Stimulated activated CD8-positive, alpha-beta memory T cell treated with anti-CD3 and anti-CD28 coated beads, Interleukin-15, amount 100 ng/mL, for 1 hour (primary cell): ENCODE measurements around the gene FEZF2.

ENCODE experiments used
- DNase-seq: peaks from one replicate; pipeline ENCODE4 v3.0.0-alpha.2; 2020; ENCODE audit warnings: low read depth

Gene FEZF2

GRCh38 chr3:62373215-62373614 is at the start of gene FEZF2:
FEZF2 (minus strand) TSS chr3:62373550; CDS start chr3:62372868, 682 bp downstream.
- DNase-seq, result no peak

- DNase-seq, result no peak
These were observed 47.9 kb upstream of the FEZF2 start for GRCh38 chr3:62421207-62421606.

GRCh38 chr3:62416144-62416543 is 42.8 kb upstream of the FEZF2 start:
- DNase-seq, result no peak

DNA sequence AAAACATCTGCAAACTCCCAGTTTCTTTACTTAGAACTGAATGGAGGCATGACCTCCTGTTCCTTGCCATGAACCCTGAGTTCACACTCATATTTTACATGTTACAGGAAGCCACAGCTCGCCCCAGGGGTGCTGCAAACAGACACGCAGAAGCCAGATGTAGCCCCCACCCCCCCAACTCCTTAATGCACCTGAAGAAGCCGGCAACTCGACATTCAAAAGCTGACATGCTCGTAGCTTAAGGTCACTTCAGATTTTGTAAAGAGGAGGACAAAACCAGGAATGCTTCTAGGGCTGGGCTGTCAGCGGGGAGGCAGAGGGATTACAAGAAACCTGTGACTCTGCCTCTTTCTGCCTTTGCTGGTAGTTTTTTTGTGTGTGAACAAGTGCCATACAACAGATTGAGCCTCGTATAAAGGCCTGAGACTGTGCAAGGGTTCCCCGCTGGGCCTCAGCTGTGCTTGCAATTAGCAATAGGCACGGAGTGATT is 42.0 kb upstream of the FEZF2 start:
- no peak for DNase-seq

DNA sequence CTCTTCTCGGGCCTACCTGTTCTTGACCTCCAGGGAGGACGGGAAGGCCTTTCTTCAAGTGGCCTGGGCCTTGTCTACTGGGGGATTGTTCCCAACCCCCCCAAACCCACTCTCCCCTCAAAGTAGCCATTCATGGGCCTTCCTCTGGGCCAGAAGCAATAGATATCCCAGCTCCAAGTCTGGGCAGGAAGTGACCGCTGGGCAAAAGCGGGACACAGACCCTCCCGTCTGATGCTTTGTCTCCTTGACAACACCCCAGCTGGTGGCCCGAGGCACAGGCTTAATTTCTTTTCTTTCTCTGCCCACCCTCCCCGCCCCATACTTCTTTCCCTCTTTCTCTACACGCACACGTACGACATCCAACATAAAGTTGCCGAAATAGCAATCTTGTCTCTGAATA is 41.4 kb upstream of the FEZF2 start:
- DNase-seq, result no peak

DNA sequence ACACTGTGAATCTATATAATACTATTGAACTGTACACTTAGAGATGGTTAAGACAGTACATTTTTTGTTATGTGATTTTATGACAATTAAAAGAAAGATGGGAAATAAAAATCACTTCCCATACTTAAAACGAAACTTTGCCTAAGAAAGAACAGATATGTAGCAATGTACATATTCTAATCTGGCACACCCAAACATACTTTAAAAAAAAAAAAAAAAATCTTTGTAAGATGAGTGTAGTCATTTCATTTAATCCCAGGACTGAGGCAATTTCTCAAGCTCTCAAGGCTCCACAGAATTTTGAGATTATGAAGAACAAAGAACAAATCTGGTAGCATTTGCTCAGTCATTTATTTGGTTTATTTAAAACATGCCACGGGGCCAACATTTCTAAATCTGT is 40.3 kb upstream of the FEZF2 start:
- no peak for DNase-seq

- DNase-seq, result no peak
These were observed 33.6 kb upstream of the FEZF2 start for GRCh38 chr3:62406945-62407344.

DNA sequence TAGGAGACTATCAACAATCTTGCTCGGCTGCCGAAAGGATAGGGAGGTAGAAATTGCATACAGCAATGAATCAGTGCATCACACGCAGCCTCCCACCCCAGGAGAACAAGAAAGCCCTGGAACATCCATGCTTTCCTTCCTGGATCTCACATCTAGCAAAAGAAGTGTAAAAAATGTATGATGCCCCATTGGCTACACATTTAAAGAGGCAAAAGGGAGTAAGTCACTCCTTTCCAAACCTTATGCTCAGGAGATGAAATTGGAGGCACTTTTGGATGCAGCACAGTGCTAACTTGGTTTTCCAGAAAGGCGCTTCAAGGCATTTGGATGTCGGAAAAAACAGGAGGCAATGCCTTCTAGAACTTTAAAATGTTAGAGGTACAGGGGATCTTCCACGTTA is 32.2 kb upstream of the FEZF2 start:
- DNase-seq, result no peak

- no peak for DNase-seq
These were observed 31.8 kb upstream of the FEZF2 start for GRCh38 chr3:62405135-62405534.

DNA sequence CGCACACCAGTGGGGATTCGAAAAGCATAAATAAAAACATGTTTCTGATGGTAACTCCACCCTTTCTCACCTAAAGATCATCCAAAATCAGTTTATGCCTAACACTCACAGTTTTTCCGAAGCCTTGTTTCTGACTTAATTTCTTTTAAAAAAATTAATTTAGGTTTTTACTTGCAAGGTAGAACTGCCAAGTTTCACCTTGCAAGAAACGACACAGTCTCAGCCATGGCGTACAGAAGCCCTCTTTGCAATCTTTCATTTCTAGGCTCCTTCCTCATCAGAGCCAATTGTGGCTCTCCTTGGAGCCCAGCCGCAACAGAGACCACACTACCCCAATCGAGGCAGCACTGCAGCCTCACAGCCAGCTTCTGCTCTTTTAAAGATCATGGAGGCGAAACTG is 31.0 kb upstream of the FEZF2 start:
- DNase-seq, result no peak

GRCh38 chr3:62403765-62404164 is 30.4 kb upstream of the FEZF2 start:
- DNase-seq, result no peak

- no peak for DNase-seq
These were observed 19.4 kb upstream of the FEZF2 start for GRCh38 chr3:62392626-62393292.

DNA sequence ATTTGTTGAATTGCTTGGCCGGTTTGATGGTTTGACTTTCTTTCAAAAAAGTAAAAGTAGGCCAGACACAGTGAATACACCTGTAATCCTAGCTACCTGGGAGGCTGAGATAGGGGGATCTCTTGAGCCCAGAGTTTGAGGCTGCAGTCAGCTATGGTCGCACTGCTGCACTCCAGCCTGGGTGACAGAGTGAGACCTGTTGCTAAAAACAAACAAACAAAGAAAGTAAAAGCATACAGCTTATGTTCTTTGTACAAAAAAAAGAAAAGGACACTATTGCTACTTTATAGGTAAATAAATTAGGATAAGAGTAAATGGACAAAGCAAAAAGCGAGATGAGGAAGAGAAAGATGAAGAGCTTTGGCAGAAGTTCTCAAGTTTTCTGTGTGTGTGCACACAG is 13.9 kb upstream of the FEZF2 start:
- no peak for DNase-seq

DNA sequence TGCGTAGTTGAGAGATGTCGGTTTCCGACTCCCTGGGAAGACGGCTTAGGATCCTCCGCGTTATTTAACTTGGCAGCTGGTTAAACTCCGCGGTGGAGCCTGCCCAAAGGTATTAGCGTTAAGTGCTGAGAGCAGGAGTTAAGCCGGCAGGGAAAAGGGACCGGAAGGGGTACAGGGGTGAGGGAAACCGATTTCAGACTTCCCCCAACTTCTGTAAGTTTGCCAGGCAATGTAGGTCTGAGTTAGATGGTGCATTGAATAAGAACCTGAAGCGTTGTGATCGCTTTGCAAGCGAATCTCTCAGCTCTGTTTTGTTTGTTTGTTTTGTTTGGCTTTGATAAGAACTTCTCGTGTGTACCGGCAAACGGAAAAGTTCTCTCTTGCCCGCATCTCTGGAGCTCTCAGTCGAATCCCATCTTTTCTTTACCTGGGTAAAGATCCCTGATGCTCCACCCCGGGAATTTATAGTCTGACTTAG is 6.0 kb upstream of the FEZF2 start:
- no peak for DNase-seq

- no peak for DNase-seq
These were observed 5.6 kb upstream of the FEZF2 start for GRCh38 chr3:62378921-62379320.

DNA sequence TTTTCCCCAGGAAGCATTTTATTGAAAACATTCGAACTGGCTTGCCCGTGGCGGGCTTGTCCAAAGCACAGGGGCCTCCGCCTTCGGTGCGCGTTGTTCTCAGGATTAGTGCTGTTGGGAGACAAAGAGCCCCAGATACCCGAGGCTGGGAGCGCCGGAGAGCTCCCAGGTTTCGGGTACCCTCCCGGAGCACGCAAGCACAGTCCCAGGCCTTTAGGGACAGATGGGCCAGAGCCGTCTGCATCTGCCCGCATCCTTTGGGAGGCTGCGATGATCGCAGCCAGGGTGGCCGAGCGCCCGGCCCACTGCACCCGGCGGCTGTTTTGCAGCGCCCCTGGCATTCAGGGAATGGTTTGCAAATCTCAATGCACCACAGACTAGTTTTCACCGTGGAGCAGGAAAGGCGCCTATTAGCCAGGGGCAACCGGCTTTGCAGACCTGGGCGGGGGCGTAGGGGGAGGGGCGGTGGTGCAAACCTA is 5.0 kb upstream of the FEZF2 start:
- no peak for DNase-seq

DNA sequence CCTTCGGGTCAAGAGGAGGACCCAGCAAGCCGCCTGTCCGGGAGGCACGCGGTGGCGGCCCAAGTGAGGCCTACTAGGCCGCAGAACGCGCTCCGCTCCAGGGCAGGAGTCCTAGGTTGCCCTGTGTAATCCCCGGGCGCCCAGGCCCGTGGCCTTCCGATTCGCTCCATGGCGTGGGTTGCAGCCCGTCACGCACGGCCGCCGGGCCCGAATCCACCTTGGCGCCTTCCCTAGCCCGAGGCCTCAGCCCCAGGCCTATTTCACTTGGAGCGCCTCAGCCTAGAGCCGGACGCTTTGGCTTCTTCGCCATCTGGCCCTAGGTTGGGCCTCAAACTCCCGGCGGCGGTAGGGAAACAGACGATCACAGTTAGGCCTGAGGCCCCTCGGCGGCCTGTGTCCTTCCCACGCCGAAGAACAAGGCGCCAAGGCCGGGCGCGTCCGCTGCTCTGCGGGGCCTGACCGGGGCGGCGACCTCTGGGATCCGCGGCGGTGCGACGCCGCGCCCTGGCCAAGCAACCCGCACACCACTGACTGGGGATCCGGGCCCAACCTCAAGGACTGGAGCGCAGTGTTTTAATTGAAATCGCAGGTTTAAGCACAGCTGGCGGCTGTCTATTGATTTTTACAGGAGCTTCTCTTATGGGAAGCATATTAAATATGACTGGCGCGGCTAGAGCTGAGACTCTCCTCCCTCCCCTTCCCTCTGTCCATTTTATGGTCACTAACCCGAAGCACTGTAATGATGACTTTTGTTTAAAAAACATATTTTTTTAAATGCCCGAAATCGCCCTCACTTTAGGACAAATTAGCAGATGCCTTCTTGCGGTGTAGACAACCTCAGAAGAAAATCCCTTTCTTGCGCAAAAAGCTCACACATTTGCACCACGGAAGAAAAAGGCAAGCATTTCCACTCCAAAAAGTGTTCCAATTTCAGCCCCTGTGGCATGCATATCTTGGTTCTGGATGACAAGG is 3.8 kb upstream of the FEZF2 start:
- no peak for DNase-seq

- no peak for DNase-seq
These were observed 3.0 kb upstream of the FEZF2 start for GRCh38 chr3:62376454-62376720.

GRCh38 chr3:62375655-62376453 is 2.5 kb upstream of the FEZF2 start:
- DNase-seq, result no peak

DNA sequence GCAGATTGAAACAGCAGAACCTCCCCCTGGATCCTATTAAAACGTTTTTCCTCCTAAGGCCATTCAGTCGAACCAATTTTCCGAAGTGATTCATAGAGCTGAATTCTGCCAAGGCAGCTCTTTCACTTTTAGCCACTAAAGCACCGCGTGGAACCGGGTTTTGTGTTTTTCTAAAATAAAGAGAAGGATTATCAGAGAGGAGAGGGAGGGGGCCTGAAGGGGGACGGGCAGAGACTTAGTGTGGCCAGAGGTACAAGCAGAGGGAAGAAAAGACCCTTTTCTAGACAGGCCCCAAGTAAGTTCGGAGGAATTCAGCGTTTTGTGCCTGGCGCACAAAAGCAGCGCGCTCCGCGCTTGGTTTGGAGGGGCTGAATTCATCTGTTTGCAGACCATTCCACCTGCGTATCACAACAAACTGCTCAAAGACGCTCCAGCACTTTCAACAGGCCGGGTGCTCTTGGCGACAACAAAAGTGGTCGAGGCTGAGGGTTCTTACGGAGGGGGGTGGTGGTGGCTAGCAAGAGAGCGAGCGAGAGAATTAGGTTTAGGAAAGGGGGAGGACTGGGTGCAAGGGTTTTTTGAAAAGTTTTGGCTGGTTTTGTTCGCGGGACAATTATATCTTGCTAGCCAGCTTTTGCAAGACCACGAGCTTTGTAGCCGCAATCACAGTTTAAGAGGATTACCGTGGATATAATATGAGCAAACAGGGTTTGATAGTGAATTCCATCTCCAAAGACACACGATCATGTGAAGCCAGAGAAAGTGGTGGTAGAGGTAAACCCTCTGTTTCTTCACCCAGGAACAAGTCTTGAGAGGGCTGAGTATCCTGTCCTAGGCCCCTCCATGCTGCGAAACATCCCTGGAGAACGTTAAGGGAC is 1.2 kb upstream of the FEZF2 start:
- DNase-seq, result no peak

DNA sequence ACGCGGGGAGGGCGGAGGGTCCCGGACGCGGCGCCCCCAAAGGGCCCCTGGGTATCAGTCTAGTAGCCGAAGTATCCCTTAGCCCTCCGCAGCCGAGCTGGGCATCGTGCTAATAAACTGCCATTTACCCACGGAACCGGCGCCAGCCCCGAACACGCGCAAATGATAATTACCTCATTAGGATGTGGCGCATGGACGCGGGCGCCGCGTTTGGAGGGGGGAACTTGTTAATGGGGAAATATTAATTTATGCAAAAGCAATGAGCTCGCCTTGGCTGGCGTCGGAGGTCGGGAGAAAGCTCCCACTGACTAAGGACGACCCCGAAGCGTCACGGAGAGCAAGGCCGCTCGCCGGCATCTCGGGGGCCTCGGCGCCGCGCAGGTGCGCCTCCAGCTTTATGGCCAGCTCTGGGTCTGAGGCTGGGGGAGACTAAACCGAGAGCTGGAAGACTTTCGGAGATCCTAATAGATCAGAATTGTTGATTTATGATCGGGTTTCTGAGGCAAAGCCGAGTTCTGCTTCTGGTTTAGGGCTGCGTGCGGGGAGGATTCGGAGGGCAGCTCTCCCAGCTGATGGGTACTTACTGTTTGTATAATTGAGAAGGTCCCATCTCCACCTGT is 474 bp upstream of the FEZF2 start:
- no peak for DNase-seq
